CD1c-positive myeloid dendritic cell (primary cell): ENCODE measurements around the gene GGT6.
"Not testable (repeated sequence)": the region's sequence is repeated elsewhere in the genome, so short reads cannot be mapped to it uniquely, and the experiment has no call there.

Source experiments
- DNase-seq: peaks from one replicate; pipeline ENCODE4 v3.0.0-alpha.2; 2016; ENCODE audit errors: extremely low spot score

The GGT6 gene

GRCh38 chr17:4560421-4560820 lies at the start of gene GGT6:
GGT6 (minus strand) TSS chr17:4560577; CDS start chr17:4560521, 56 bp downstream.
- DNase-seq, result no peak

- no peak for DNase-seq
Observed at GRCh38 chr17:4610162-4610561, 49.8 kb upstream of the GGT6 start.

DNA sequence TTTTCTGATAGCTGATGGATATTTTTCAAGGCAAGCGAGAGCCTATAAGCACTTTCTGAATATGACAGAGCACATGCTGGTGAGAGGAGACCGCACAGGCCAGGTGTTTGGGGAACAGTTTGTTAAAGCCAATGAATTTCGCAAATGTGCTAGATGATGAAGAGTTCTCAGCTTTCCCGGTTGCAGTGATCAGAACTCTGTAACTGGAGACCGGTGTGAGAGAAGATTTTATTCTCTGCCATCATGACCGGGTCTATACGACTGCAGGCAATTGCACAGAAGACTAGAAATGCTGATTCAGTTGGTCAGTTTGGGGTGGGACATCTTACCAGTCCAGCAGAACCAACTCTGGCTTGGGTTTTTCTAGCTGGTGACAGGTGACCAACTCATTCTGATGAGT lies 49.4 kb upstream of the GGT6 start:
- DNase-seq, result no peak

- DNase-seq, result peak; percentile 81
Observed at GRCh38 chr17:4607773-4608187, 47.4 kb upstream of the GGT6 start.

DNA sequence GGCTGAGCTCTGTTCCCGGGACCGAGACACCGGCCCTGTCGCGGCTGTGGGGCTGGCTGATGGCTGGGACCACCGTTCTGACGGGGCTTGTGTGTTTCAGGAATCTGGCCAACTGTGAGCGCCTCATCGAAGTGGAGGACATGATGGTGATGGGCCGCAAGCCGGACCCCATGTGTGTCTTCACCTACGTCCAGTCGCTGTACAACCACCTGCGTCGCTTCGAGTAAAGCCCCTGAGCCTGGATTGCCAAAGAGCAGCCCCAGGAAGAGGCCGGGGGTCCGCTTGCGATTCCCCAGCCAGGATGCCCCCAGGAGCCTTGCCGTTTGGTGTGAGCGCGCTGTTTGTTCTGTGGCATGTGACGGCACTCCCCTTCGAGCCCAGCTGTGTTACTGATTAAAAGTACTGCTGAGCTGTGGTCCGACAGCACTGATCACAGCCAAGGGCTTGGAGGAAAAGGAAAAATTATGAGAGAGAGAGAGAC lies 46.9 kb upstream of the GGT6 start:
- no peak for DNase-seq

DNA sequence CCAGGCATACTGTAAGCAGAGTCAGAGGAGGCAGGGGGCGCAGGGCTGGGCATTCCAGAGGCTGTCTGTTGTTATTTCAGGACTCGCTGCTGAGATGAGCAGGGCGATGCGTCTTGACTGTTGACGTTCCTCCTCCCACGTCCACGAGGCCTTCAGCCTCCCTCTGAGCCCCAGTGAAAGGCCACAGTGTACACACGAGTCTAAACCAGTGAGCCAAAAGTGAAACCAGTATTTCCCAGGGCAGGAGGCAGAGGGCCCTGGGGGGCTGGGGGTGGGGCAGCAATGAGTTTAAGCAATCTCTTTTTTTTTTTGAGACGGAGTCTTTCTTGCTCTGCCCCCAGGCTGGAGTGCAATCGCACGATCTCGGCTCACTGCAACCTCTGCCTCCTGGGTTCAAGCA lies 45.4 kb upstream of the GGT6 start:
- peak; percentile 38 for DNase-seq

DNA sequence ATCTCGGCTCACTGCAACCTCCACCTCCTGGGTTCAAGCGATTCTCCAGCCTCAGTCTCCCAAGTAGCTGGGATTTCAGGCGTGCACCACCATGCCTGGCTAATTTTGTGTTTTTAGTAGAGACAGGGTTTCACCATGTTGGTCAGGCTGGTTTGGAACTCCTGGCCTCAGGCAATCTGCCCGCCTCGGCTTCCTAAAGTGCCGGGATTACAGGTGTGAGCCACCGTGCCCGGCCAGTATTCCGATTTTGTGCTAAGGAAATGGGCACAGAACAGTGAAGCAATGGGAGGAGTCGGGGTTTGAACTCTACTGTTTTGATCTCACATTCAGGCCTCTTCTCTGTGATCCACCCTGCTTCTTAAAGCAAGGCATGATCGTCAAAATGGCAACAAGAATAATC lies 44.4 kb upstream of the GGT6 start:
- not testable (repeated sequence) for DNase-seq

GRCh38 chr17:4604111-4604644 lies 43.8 kb upstream of the GGT6 start:
- no peak for DNase-seq

DNA sequence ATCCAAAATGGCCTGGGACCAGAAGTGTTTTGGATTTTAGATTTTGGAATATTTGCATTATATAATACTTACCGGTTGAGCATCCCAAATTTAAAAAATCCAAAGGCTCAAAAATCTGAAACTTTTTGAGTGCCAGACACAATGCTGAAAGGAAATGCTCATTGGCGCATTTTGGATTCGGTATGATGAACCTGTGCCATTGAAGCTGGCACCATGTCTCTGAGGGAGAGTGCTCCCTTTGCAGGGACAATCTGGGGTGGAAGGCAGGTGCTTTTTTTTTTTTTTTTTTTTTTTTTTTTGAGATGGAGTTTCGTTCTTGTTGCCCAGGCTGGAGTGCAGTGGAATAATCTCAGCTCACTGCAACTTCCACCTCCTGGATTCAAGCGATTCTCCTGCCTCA lies 41.7 kb upstream of the GGT6 start:
- no peak for DNase-seq

GRCh38 chr17:4601326-4601725 lies 40.9 kb upstream of the GGT6 start:
- DNase-seq, result no peak

- no peak for DNase-seq
Observed at GRCh38 chr17:4600563-4600962, 40.2 kb upstream of the GGT6 start.

DNA sequence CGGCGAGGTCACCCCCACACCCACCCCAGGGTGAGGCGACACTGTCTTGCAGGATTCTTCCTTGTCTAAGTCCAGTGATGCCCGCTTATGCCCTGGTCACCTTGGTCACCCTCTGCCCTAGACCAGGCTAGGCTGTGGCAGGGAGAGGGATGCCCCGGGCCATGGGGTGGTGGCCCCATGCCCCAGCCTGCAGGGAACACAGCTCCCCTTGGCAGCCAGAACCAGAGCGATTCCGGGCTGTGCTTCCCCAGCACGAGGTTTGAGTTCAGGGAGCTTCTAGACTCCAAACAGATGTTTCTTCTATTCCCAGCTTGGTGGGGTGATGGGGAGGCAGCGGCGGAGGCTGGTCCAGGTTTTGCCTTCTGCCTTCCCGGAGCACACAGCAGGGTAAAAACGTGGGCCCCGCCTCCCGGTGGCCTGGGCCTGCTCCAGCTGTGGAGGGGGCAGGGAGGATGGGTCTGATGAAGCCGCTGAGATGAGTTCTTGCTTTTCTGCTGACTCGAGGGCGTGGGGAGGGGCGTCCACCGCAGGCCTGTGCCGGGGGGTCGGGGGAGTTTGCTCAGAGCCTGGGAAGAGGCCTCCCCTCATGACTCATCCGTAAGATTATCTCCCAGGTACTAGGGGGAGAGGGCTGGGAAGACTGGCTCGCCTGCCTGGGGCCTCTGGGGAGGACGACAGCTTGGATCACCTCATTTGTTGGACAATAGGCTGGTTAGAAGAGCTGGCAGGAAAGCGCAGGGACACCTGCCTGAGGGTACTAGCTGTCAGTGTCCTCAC lies 39.3 kb upstream of the GGT6 start:
- no peak for DNase-seq

DNA sequence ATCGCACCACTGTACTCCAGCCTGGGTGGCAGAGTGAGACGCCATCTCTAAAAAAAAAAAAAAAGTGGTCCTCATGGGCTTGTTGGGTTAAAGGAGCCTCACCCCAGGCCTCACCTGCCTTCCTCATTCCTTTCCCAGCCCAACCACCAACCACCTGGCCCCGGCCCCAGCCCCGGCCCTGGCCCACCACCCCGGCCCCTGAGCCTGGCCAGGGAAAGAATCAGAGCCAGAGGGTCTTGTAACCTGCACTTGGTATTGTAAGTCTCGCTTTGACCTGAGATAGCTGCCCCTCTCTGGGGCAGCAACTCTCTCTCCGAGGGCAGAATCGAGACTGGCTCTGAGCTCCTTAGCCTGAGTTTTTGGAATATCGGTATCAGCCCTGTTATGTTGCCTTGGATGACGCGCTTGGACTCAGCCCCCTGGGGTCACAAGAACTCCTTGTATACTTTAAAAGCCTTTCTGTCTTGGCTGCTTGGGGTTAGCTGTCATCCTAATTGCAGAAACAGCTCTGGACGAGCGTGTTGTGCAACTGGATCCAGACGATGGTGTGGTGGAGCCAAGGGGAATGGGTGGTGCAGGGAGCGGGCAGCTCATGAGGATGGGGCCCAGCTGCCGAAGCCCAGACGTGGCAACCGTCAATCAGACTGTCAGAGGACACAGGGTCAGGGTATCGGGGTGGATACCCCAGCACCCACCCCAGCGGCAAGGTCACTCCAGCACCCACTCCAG lies 38.6 kb upstream of the GGT6 start:
- no peak for DNase-seq

DNA sequence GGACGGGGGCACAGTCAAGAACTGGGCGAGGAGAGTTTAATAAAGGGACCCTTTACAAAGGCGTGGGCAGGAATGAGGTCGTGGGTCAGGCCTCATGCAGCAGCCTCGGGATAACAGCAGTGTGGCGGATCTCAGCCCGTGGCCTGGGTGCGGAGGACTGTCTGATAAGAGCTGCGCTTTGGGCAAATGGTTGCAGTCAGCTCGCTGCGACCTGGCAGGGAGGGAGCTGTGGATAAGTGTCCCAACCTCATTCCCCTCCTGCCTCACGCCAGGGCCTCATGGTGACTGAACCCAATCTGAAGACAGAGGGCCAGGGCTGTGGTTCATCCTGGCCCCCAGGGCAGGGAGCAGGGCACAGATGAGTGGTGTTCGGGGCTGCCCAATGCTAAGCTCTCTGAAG lies 37.6 kb upstream of the GGT6 start:
- no peak for DNase-seq

DNA sequence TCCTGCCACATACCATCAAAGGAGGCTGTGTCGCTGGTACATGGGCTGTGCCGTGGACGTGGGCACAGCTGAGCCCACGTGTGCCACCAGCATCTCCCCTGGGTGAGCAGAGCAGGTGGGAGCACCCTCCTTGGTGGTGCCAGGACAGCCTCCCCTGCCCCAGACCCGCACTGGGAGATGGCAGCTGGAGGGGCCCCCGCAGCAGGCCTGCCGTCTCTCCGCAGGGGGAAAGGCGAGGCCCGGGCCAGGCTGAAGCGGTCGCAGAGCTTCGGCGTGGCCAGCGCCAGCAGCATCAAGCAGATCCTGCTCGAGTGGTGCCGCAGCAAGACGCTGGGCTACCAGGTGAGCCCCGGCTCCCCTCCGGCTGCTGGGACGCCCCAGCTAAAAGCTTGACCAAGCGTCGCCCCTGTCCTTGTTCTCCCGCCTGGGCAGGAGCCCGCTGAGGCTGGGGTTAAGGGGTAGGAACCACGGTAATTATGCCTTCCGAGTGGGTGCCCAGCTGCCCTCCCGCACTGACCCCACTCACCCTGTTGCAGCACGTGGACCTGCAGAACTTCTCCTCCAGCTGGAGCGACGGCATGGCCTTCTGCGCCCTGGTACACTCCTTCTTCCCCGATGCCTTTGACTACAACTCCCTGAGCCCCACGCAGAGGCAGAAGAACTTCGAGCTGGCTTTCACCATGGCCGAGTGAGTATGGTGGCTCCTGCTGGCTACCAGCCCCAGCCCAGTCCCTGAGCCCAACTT lies 36.4 kb upstream of the GGT6 start:
- no peak for DNase-seq

DNA sequence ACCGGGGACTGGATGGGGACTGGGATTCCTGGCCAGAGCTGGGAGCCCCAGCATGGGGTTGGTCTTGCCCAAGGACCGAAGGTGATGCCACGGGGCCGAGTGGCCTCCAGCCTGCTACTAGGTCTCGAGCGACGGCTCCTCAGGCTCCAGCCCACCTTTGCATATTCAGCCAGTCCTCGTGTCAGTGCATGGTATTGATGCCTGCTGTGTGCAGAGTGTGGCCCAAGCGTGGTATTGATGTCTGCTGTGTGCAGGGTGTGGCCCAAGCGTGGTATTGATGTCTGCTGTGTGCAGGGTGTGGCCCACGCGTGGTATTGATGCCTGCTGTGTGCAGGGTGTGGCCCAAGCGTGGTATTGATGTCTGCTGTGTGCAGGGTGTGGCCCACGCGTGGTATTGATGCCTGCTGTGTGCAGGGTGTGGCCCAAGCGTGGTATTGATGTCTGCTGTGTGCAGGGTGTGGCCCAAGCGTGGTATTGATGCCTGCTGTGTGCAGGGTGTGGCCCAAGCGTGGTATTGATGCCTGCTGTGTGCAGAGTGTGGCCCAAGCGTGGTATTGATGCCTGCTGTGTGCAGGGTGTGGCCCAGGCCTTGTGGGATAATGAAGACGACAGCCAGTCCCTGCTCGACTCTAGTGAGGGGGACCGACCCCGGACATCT lies 35.4 kb upstream of the GGT6 start:
- DNase-seq, result not testable (repeated sequence)

- DNase-seq, result peak; percentile 49
Observed at GRCh38 chr17:4594931-4595684, 34.7 kb upstream of the GGT6 start.

DNA sequence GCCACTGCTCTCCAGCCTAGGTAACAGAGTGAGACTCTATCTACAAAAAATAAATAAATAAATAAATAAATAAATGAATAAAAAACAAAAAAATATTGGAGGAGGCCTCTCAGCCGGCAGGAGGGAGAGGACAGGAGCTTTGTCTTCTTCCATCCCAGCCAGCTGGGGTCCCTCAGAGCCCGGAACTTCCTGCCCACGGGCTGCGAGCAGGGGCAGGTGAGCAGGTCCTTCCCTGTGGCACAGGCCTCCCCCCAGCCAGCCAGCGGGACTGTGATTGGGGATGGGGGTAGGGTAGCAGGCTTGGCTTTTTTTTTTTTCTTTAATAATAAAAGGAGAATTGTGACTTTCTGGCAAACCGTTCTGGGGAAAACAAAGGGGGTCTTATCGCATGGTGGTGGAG lies 34.0 kb upstream of the GGT6 start:
- DNase-seq, result no peak

- DNase-seq, result no peak
Observed at GRCh38 chr17:4593021-4593421, 32.6 kb upstream of the GGT6 start.

DNA sequence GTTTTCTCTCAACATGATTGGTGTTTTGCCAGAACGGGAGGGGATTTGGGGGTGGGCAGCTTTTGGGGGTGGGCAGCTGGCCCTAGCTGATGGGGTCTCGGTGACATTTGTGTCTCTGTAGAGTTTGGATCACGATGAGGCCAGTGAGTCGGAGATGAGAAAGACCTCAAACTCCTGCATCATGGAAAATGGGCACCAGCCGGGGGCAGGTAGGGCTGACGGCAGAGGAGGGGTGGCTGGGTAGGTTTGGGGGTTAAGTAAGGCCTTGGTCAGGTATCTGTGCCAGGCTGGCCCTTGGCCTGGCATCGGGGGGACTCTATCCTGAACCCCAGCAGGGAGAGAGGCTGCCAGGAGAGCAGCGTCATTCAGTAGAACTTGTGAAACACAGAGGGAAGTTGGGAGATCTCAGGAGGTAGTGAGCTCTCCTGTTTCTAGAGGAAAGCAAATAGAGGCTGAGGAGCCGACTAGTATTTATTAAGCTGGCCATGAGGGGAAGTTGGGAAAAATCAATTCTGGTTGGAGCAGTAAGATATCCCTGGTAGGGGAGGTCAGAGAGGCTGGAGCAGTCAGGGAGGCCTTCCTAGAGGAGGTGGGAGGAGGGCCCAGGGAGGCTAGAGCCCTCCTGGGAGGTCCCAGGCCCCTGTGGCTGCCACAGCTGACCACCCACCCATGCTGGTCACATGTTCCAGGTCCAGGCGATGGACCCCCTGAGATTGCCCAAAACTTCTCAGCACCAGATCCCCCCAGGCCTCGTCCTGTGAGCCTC lies 32.0 kb upstream of the GGT6 start:
- DNase-seq, result no peak
